HCT116 (cell line): ENCODE measurements around the gene VIPR2. TPM values are rescaled to one million over a fixed set of nuclear protein-coding genes. Genes with fewer than 3 reads are reported as not detected.

Experiments used
- ATAC-seq: fragments of 200-7000 bp; cut with Tn5 transposase; 2 replicates; pipeline ENCODE4 v1.9.1; 2020; ENCODE audit warnings: mild to moderate bottlenecking, moderate library complexity
- BruUV-seq: library from RNA; stranded (reverse); fragments of 400-500 nt; replicated peaks from 2 replicates; lab custom pipeline; 2021; lab: Mats Ljungman, UMichigan
- CTCF ChIA-PET: fragments of 300-600 bp; sonication (Branson Sonifier 250); formaldehyde crosslinking; loops from one replicate; lab custom pipeline; 2021; ENCODE audit warnings: antibody characterized with exemption; lab: Charles Lee
- POLR2A ChIA-PET: fragments of 300-600, 350-600 bp; sonication (Branson Sonifier 250); formaldehyde crosslinking; loops from one replicate; lab custom pipeline; 2021; ENCODE audit warnings: antibody characterized with exemption; lab: Charles Lee
- RAD21 ChIA-PET, 2 experiments: fragments of 300-600 bp; sonication (Branson Sonifier 250); formaldehyde crosslinking; loops; one replicate each; lab custom pipeline; 2023; ENCODE audit warnings: low total read pairs in 2 of 2; ENCODE audit not compliant: uncharacterized antibody in 2 of 2, unreplicated experiment in 2 of 2, low non-redundant PET in 1 of 2; lab: Charles Lee
- DNase-seq: peaks from one replicate; pipeline ENCODE4 v3.0.0-alpha.2; 2010; ENCODE audit warnings: low read depth, low spot score
- H2AFZ ChIP-seq: fragments of 200-600 bp; shearing (Covaris generic), sonication (generic); 2 replicates; pipeline ENCODE4 v1.6.1; 2017; ENCODE audit warnings: low read depth, mixed run types, mixed read lengths, antibody characterized with exemption, low read length; ENCODE audit not compliant: poor library complexity, severe bottlenecking
- H3K27ac ChIP-seq: 2 replicates; pipeline ENCODE4 v1.5.1; 2012; ENCODE audit warnings: low read depth, low read length
- H3K27me3 ChIP-seq: fragments of 200-600 bp; sonication (generic); 2 replicates; pipeline ENCODE4 v1.6.1; 2016; ENCODE audit warnings: mixed run types, low read length, mixed read lengths; ENCODE audit not compliant: insufficient read depth
- H3K36me3 ChIP-seq, 2 experiments: fragments of 200-500 bp in 1 of 2; fragments of 200-600 bp in 1 of 2; sonication (Bioruptor generic) in 1 of 2; sonication (generic) in 1 of 2; 2 replicates each; pipeline versions ENCODE4 v1.5.1 to v1.6.1; 2014 to 2016; ENCODE audit warnings: low read length in 2 of 2, inconsistent platforms in 1 of 2, mixed read lengths in 1 of 2, mixed run types in 1 of 2; ENCODE audit not compliant: insufficient read depth in 2 of 2, control insufficient read depth in 1 of 2
- H3K4me1 ChIP-seq, 2 experiments: fragments of 200-600 bp in 1 of 2; sonication (generic) in 1 of 2; 2 replicates each; pipeline versions ENCODE4 v1.5.1 to v1.6.1; 2012 to 2017; ENCODE audit warnings: low read length in 2 of 2, inconsistent platforms in 1 of 2, mild to moderate bottlenecking in 1 of 2, mixed read lengths in 1 of 2, mixed run types in 1 of 2, moderate library complexity in 1 of 2; ENCODE audit not compliant: insufficient read depth in 2 of 2, control insufficient read depth in 1 of 2
- H3K4me2 ChIP-seq: fragments of 200-600 bp; sonication (generic); 2 replicates; pipeline ENCODE4 v1.6.1; 2017; ENCODE audit warnings: mixed run types, low read length, mixed read lengths
- H3K4me3 ChIP-seq, 2 experiments: fragments of 200-600 bp in 1 of 2; sonication (generic) in 1 of 2; replicated peaks in 1 of 2; 2 replicates each; pipeline ENCODE4 v1.5.1; 2011 to 2016; ENCODE audit warnings: low read length in 2 of 2, control low read depth in 1 of 2, low read depth in 1 of 2, mild to moderate bottlenecking in 1 of 2, mixed read lengths in 1 of 2, mixed run types in 1 of 2
- H3K79me2 ChIP-seq: fragments of 200-600 bp; sonication (generic); 2 replicates; pipeline ENCODE4 v1.6.1; 2017; ENCODE audit warnings: mild to moderate bottlenecking, mixed run types, low read length, moderate library complexity, mixed read lengths; ENCODE audit not compliant: insufficient read depth
- H3K9ac ChIP-seq: fragments of 200-600 bp; sonication (generic); 2 replicates; pipeline ENCODE4 v1.6.1; 2016; ENCODE audit warnings: low read length, mixed read lengths
- H3K9me2 ChIP-seq: fragments of 200-600 bp; sonication (generic), shearing (Covaris generic); 2 replicates; pipeline ENCODE4 v1.6.1; 2017; ENCODE audit warnings: mixed run types, mild to moderate bottlenecking, moderate library complexity; ENCODE audit not compliant: insufficient read depth
- H3K9me3 ChIP-seq, 2 experiments: fragments of 200-500 bp in 1 of 2; fragments of 200-600 bp in 1 of 2; sonication (Bioruptor generic) in 1 of 2; sonication (generic) in 1 of 2; 2 replicates each; pipeline ENCODE4 v1.6.1; 2014 to 2017; ENCODE audit warnings: low read length in 2 of 2, mixed read lengths in 2 of 2, inconsistent platforms in 1 of 2, low read depth in 1 of 2, mild to moderate bottlenecking in 1 of 2, mixed run types in 1 of 2, moderate library complexity in 1 of 2; ENCODE audit not compliant: control insufficient read depth in 1 of 2, insufficient read depth in 1 of 2
- H4K20me1 ChIP-seq: fragments of 200-600 bp; sonication (generic), shearing (Covaris generic); 2 replicates; pipeline ENCODE4 v1.6.1; 2017; ENCODE audit warnings: mixed run types, mild to moderate bottlenecking, moderate library complexity; ENCODE audit not compliant: insufficient read depth
- ATF3 ChIP-seq: IDR thresholded peaks from 2 replicates; pipeline ENCODE4 v1.6.1; 2012
- CBX3 ChIP-seq: IDR thresholded peaks from 2 replicates; pipeline ENCODE4 v1.6.1; 2012; ENCODE audit warnings: low read depth
- ELF1 ChIP-seq: IDR thresholded peaks from 2 replicates; pipeline ENCODE4 v1.6.1; 2012; ENCODE audit warnings: low read depth, borderline replicate concordance
- FOSL1 ChIP-seq: IDR thresholded peaks from 2 replicates; pipeline ENCODE4 v1.6.1; 2012; ENCODE audit warnings: low read depth
- POLR2A ChIP-seq: IDR thresholded peaks from 2 replicates; pipeline ENCODE4 v1.7.0; 2011; ENCODE audit warnings: borderline replicate concordance; ENCODE audit not compliant: insufficient read depth, insufficient read length; ENCODE audit errors: extremely low read depth
- SIN3A ChIP-seq: IDR thresholded peaks from 2 replicates; pipeline ENCODE4 v1.6.1; 2012; ENCODE audit warnings: low read depth
- SRF ChIP-seq: IDR thresholded peaks from 2 replicates; pipeline ENCODE4 v1.6.1; 2012; ENCODE audit warnings: low read depth
- TCF7L2 ChIP-seq: IDR thresholded peaks from 2 replicates; pipeline ENCODE4 v1.7.0; 2011; ENCODE audit warnings: borderline replicate concordance, inconsistent platforms; ENCODE audit not compliant: insufficient read depth, insufficient read length; ENCODE audit errors: extremely low read depth
- YY1 ChIP-seq: IDR thresholded peaks from 2 replicates; pipeline ENCODE4 v1.6.1; 2011; ENCODE audit warnings: low read length, low read depth, moderate library complexity, mild to moderate bottlenecking; ENCODE audit not compliant: insufficient replicate concordance; ENCODE audit errors: extremely low read depth
- ZNF274 ChIP-seq: fragments of 200-500 bp; sonication (Bioruptor generic); IDR thresholded peaks from 2 replicates; pipeline ENCODE4 v1.6.1; 2014; ENCODE audit warnings: mild to moderate bottlenecking, low read depth, low read length, inconsistent platforms
- intact Hi-C: fragments of 100-400 bp; cut with micrococcal nuclease; formaldehyde crosslinking; loops from 2 replicates; pipeline ENCODE4 v1.10.0; 2022
- total RNA-seq: library from RNA; stranded (reverse); gene quantifications from one replicate; pipeline ENCODE4 v1.2.1, GENCODE V29; 2021; ENCODE audit not compliant: unreplicated experiment
- TF ChIP-seq, protein P1 (sequence below), 3 experiments: fragments of 200-600 bp in 1 of 3; sonication (generic) in 1 of 3; IDR thresholded peaks in 2 of 3; conservative IDR thresholded peaks in 1 of 3; 2 replicates each; pipeline ENCODE4 v1.5.1; 2012 to 2017; ENCODE audit warnings: low read depth in 2 of 3, low read length in 2 of 3, antibody characterized with exemption in 1 of 3, borderline replicate concordance in 1 of 3, control low read depth in 1 of 3, mild to moderate bottlenecking in 1 of 3, mixed read lengths in 1 of 3, mixed run types in 1 of 3, moderate library complexity in 1 of 3; ENCODE audit not compliant: insufficient read depth in 1 of 3
- TF ChIP-seq, protein P2 (sequence below): IDR thresholded peaks from 2 replicates; pipeline ENCODE4 v1.6.1; 2011; ENCODE audit warnings: mild to moderate bottlenecking, low read length, moderate library complexity; ENCODE audit not compliant: insufficient replicate concordance; ENCODE audit errors: extremely low read depth
- TF ChIP-seq, protein P3 (sequence below): IDR thresholded peaks from 2 replicates; pipeline ENCODE4 v1.6.1; 2012

VIPR2 gene
- total RNA-seq, 1 experiment from 2014 or later: 0.10 TPM

DNA sequence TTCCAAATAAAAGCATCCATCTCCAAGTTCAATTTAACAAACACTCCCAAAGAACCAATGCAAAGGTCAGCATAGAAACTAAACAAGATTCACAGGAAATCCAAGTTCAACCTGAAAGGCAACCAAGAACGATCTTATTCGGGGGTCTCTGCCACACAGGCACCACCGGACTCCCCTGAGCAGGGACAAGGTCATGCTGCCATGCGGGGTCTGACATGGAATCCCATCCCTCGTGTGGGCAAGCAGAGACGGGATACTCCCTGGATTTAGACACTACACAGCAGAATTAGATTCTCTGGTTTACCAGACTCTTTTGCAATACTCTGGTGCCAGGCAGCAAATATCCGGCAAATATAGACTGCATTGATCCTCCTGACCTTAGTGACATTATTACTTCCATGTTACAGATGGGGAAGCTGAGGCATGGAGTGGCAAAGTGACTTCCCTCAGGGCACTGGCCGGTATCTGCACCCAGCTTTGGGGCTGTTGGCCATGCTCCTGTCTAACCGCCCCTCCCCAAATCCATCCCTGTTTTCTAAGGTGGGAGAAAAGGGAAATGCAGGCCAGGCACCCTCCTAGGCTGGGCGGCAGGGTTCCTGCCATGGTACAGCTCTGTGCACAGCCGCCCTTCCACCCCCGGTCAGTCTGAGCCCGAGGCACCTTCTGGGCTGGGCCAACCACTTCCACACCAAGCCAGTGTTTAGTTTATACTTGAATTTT lies 111.8 kb downstream of the VIPR2 start:
- TF ChIP-seq ATF3 (no peak), SIN3A (no peak), ELF1 (no peak), YY1 (no peak), FOSL1 (no peak), POLR2A (no peak), TCF7L2 (no peak), CBX3 (no peak), SRF (no peak), ZNF274 (no peak)
- TF ChIP-seq, protein P1, sequence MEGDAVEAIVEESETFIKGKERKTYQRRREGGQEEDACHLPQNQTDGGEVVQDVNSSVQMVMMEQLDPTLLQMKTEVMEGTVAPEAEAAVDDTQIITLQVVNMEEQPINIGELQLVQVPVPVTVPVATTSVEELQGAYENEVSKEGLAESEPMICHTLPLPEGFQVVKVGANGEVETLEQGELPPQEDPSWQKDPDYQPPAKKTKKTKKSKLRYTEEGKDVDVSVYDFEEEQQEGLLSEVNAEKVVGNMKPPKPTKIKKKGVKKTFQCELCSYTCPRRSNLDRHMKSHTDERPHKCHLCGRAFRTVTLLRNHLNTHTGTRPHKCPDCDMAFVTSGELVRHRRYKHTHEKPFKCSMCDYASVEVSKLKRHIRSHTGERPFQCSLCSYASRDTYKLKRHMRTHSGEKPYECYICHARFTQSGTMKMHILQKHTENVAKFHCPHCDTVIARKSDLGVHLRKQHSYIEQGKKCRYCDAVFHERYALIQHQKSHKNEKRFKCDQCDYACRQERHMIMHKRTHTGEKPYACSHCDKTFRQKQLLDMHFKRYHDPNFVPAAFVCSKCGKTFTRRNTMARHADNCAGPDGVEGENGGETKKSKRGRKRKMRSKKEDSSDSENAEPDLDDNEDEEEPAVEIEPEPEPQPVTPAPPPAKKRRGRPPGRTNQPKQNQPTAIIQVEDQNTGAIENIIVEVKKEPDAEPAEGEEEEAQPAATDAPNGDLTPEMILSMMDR (IDR thresholded peaks at IDR 0.05 in 2 of 3, conservative IDR thresholded peaks at IDR 0.05 in 1 of 3; ENCODE audit: borderline replicate concordance in 1 of 3, insufficient read depth in 1 of 3, low read depth in 2 of 3, low read length in 2 of 3): no peak
- TF ChIP-seq, protein P2, sequence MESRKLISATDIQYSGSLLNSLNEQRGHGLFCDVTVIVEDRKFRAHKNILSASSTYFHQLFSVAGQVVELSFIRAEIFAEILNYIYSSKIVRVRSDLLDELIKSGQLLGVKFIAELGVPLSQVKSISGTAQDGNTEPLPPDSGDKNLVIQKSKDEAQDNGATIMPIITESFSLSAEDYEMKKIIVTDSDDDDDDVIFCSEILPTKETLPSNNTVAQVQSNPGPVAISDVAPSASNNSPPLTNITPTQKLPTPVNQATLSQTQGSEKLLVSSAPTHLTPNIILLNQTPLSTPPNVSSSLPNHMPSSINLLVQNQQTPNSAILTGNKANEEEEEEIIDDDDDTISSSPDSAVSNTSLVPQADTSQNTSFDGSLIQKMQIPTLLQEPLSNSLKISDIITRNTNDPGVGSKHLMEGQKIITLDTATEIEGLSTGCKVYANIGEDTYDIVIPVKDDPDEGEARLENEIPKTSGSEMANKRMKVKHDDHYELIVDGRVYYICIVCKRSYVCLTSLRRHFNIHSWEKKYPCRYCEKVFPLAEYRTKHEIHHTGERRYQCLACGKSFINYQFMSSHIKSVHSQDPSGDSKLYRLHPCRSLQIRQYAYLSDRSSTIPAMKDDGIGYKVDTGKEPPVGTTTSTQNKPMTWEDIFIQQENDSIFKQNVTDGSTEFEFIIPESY: no peak
- TF ChIP-seq, protein P3, sequence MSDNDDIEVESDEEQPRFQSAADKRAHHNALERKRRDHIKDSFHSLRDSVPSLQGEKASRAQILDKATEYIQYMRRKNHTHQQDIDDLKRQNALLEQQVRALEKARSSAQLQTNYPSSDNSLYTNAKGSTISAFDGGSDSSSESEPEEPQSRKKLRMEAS: no peak
- no peak overlapping the region for H3K4me3 ChIP-seq
- H3K27me3 ChIP-seq: no peaks in the 10 kb centered on the region
- DNase-seq (no peak), ATAC-seq (no peak)
- CTCF ChIA-PET: no interaction called here
- no peak overlapping the region for H3K27ac ChIP-seq
- RAD21 ChIA-PET: no interaction called here
- peaks cover 0 to 17% of the 10 kb centered on the region in 2 experiments; a peak in 1 of 4 replicates for H3K4me1 ChIP-seq
- intact Hi-C loops: no loop called here
- H3K9me3 ChIP-seq: no peaks in the 10 kb centered on the region
- no peaks in the 10 kb centered on the region; a peak in 1 of 4 replicates for H3K36me3 ChIP-seq
- H2AFZ ChIP-seq: no peak overlapping the region
- no peaks in the 10 kb centered on the region for H3K9me2 ChIP-seq
- no TSS peak for BruUV-seq
- H3K79me2 ChIP-seq: no peaks in the 10 kb centered on the region
- no peak overlapping the region for H3K9ac ChIP-seq
- POLR2A ChIA-PET: no interaction called here
- no peak overlapping the region for H3K4me2 ChIP-seq
- H4K20me1 ChIP-seq: no peaks in the 10 kb centered on the region
